Activated CD4-positive, alpha-beta T cell treated with anti-CD3 and anti-CD28 coated beads, Interleukin-2, amount 10 ng/mL, durations not matched to agents 24 days and 14 days (primary cell): ENCODE results near the gene CABCOCO1. TPM values are rescaled to one million over a fixed set of nuclear protein-coding genes. Genes with fewer than 3 reads are reported as not detected.
"Not testable (repeated sequence)": the region's sequence is repeated elsewhere in the genome, so short reads cannot be mapped to it uniquely, and the experiment has no call there.

Experiments used
- DNase-seq: peaks from one replicate; pipeline ENCODE4 v3.0.0; 2022
- H3K27ac Mint-ChIP-seq: one replicate; pipeline ENCODE4 v1.8.0; 2022; ENCODE audit warnings: mild to moderate bottlenecking, mixed read lengths
- H3K27me3 Mint-ChIP-seq: one replicate; pipeline ENCODE4 v1.8.0; 2022; ENCODE audit warnings: mixed read lengths
- H3K36me3 Mint-ChIP-seq: one replicate; pipeline ENCODE4 v1.8.0; 2022; ENCODE audit warnings: low read depth, mild to moderate bottlenecking, mixed read lengths
- H3K4me1 Mint-ChIP-seq: one replicate; pipeline ENCODE4 v1.8.0; 2021; ENCODE audit warnings: mixed read lengths
- H3K4me3 Mint-ChIP-seq: one replicate; pipeline ENCODE4 v1.8.0; 2022; ENCODE audit warnings: mild to moderate bottlenecking, moderate library complexity, mixed read lengths
- H3K9me3 Mint-ChIP-seq: one replicate; pipeline ENCODE4 v1.8.0; 2021; ENCODE audit warnings: mixed read lengths
- intact Hi-C: fragments of 100-400 bp; cut with micrococcal nuclease; formaldehyde crosslinking; loops from one replicate; pipeline ENCODE4 v1.15.1; 2023
- total RNA-seq: library from RNA; stranded (reverse); gene quantifications from 2 replicates; pipeline ENCODE4 v1.2.3, GENCODE V29; 2022

Gene CABCOCO1
- total RNA-seq, 1 donor from 2014 or later, result not detected

- Mint-ChIP-seq H3K4me3 (no peak overlapping the region), H3K4me1 (no peaks in the 10 kb centered on the region), H3K27ac (no peak overlapping the region), H3K9me3 (no peaks in the 10 kb centered on the region), H3K27me3 (peaks cover 26% of the 10 kb centered on the region), H3K36me3 (no peaks in the 10 kb centered on the region)
- intact Hi-C loops, result no loop called here
- no peak for DNase-seq
These were observed 46.1 kb downstream of the CABCOCO1 start for GRCh38 chr10:61708846-61709245.

- H3K4me1 Mint-ChIP-seq, H3K27ac Mint-ChIP-seq, DNase-seq, H3K9me3 Mint-ChIP-seq, H3K4me3 Mint-ChIP-seq, intact Hi-C loops, H3K36me3 Mint-ChIP-seq: not testable (repeated sequence)
- peaks cover 32% of the 10 kb centered on the region for H3K27me3 Mint-ChIP-seq
These were observed 49.4 kb downstream of the CABCOCO1 start for GRCh38 chr10:61712105-61712504.

GRCh38 chr10:61719475-61719874 lies 56.7 kb downstream of the CABCOCO1 start:
- H3K27ac Mint-ChIP-seq, H3K4me1 Mint-ChIP-seq, H3K4me3 Mint-ChIP-seq, H3K36me3 Mint-ChIP-seq, H3K27me3 Mint-ChIP-seq, H3K9me3 Mint-ChIP-seq, DNase-seq, intact Hi-C loops: not testable (repeated sequence)

GRCh38 chr10:61719906-61720305 lies 57.2 kb downstream of the CABCOCO1 start:
- Mint-ChIP-seq H3K36me3 (no peaks in the 10 kb centered on the region), H3K4me1 (no peaks in the 10 kb centered on the region), H3K27me3 (peaks cover 6% of the 10 kb centered on the region), H3K9me3 (no peaks in the 10 kb centered on the region), H3K4me3 (no peak overlapping the region), H3K27ac (no peak overlapping the region)
- intact Hi-C loops, result no loop called here
- no peak for DNase-seq

- Mint-ChIP-seq H3K4me3 (no peak overlapping the region), H3K9me3 (no peaks in the 10 kb centered on the region), H3K27ac (no peak overlapping the region), H3K4me1 (no peaks in the 10 kb centered on the region), H3K27me3 (peaks cover 4% of the 10 kb centered on the region), H3K36me3 (no peaks in the 10 kb centered on the region)
- DNase-seq, result no peak
- intact Hi-C loops, result no loop called here
These were observed 58.7 kb downstream of the CABCOCO1 start for GRCh38 chr10:61721431-61721830.

- H3K27ac Mint-ChIP-seq, H3K4me3 Mint-ChIP-seq: not testable (repeated sequence)
These were observed 62.5 kb downstream of the CABCOCO1 start for GRCh38 chr10:61725221-61725620.

GRCh38 chr10:61729596-61729995 lies 66.9 kb downstream of the CABCOCO1 start:
- H3K27me3 Mint-ChIP-seq, result peaks cover 41% of the 10 kb centered on the region
- H3K4me3 Mint-ChIP-seq, result no peak overlapping the region
- no peak overlapping the region for H3K27ac Mint-ChIP-seq
- no peaks in the 10 kb centered on the region for H3K9me3 Mint-ChIP-seq
- H3K36me3 Mint-ChIP-seq, result no peaks in the 10 kb centered on the region
- intact Hi-C loops, result no loop called here
- no peak for DNase-seq
- H3K4me1 Mint-ChIP-seq, result no peaks in the 10 kb centered on the region

More at GRCh38 chr10:61725221-61725620, 62.5 kb downstream of the CABCOCO1 start:
- DNase-seq, H3K36me3 Mint-ChIP-seq, intact Hi-C loops, H3K4me1 Mint-ChIP-seq, H3K9me3 Mint-ChIP-seq: not testable (repeated sequence)
- peaks cover 20% of the 10 kb centered on the region for H3K27me3 Mint-ChIP-seq

- no peak for DNase-seq
- Mint-ChIP-seq H3K4me1 (no peaks in the 10 kb centered on the region), H3K36me3 (no peaks in the 10 kb centered on the region), H3K4me3 (no peak overlapping the region), H3K27me3 (peaks cover 49% of the 10 kb centered on the region), H3K27ac (no peak overlapping the region), H3K9me3 (no peaks in the 10 kb centered on the region)
- intact Hi-C loops, result loop anchor here (5.0 kb wide), 2 partner anchors 588 to 913 kb away; no protein-coding TSS in a partner anchor
These were observed 67.9 kb downstream of the CABCOCO1 start for GRCh38 chr10:61730671-61731070.

GRCh38 chr10:61731638-61732037 lies 68.9 kb downstream of the CABCOCO1 start:
- intact Hi-C loops, result loop anchor here (5.0 kb wide), 2 partner anchors 589 to 914 kb away; no protein-coding TSS in a partner anchor
- no peaks in the 10 kb centered on the region for H3K36me3 Mint-ChIP-seq
- no peak for DNase-seq
- H3K27me3 Mint-ChIP-seq, result peaks cover 56% of the 10 kb centered on the region
- H3K4me3 Mint-ChIP-seq, result no peak overlapping the region
- no peaks in the 10 kb centered on the region for H3K4me1 Mint-ChIP-seq
- H3K27ac Mint-ChIP-seq, result no peak overlapping the region
- H3K9me3 Mint-ChIP-seq, result no peaks in the 10 kb centered on the region

GRCh38 chr10:61732629-61733278 lies 70.0 kb downstream of the CABCOCO1 start:
- no peaks in the 10 kb centered on the region for H3K4me1 Mint-ChIP-seq
- no peak overlapping the region for H3K4me3 Mint-ChIP-seq
- no peak for DNase-seq
- peaks cover 63% of the 10 kb centered on the region for H3K27me3 Mint-ChIP-seq
- intact Hi-C loops, result loop anchor here (5.0 kb wide), 2 partner anchors 590 to 915 kb away; no protein-coding TSS in a partner anchor
- no peak overlapping the region for H3K27ac Mint-ChIP-seq
- no peaks in the 10 kb centered on the region for H3K36me3 Mint-ChIP-seq
- peaks cover 6% of the 10 kb centered on the region for H3K9me3 Mint-ChIP-seq

GRCh38 chr10:61733358-61733940 lies 70.7 kb downstream of the CABCOCO1 start:
- peaks cover 6% of the 10 kb centered on the region for H3K9me3 Mint-ChIP-seq
- H3K27me3 Mint-ChIP-seq, result peaks cover 62% of the 10 kb centered on the region
- no peaks in the 10 kb centered on the region for H3K4me1 Mint-ChIP-seq
- intact Hi-C loops, result loop anchor here (5.0 kb wide), 2 partner anchors 591 to 916 kb away; no protein-coding TSS in a partner anchor
- H3K4me3 Mint-ChIP-seq, result no peak overlapping the region
- H3K27ac Mint-ChIP-seq, result no peak overlapping the region
- H3K36me3 Mint-ChIP-seq, result no peaks in the 10 kb centered on the region
- peak; percentile 74 for DNase-seq

- Mint-ChIP-seq H3K36me3 (no peaks in the 10 kb centered on the region), H3K27ac (no peak overlapping the region), H3K4me1 (no peaks in the 10 kb centered on the region), H3K4me3 (no peak overlapping the region), H3K9me3 (peaks cover 6% of the 10 kb centered on the region), H3K27me3 (peaks cover 53% of the 10 kb centered on the region)
- intact Hi-C loops, result no loop called here
- DNase-seq, result no peak
These were observed 73.2 kb downstream of the CABCOCO1 start for GRCh38 chr10:61735882-61736281.

- intact Hi-C loops, result not testable (repeated sequence)
- H3K27me3 Mint-ChIP-seq, result peaks cover 55% of the 10 kb centered on the region
These were observed 74.7 kb downstream of the CABCOCO1 start for GRCh38 chr10:61737455-61737854.

GRCh38 chr10:61742812-61743211 lies 80.1 kb downstream of the CABCOCO1 start:
- H3K4me3 Mint-ChIP-seq, result no peak overlapping the region
- intact Hi-C loops, result no loop called here
- H3K4me1 Mint-ChIP-seq, result no peaks in the 10 kb centered on the region
- H3K9me3 Mint-ChIP-seq, result peaks cover 9% of the 10 kb centered on the region
- no peak for DNase-seq
- H3K36me3 Mint-ChIP-seq, result peaks cover 2% of the 10 kb centered on the region
- peaks cover 21% of the 10 kb centered on the region for H3K27me3 Mint-ChIP-seq
- H3K27ac Mint-ChIP-seq, result no peak overlapping the region

More at GRCh38 chr10:61737455-61737854, 74.7 kb downstream of the CABCOCO1 start:
- not testable (repeated sequence) for H3K9me3 Mint-ChIP-seq, H3K27ac Mint-ChIP-seq, H3K36me3 Mint-ChIP-seq, DNase-seq, H3K4me1 Mint-ChIP-seq, H3K4me3 Mint-ChIP-seq
